ENCODE measurements around the gene PDCD1LG2. TPM values are rescaled to one million over a fixed set of nuclear protein-coding genes. Genes with fewer than 3 reads are reported as not detected.

The PDCD1LG2 gene
- total and polyA plus RNA-seq, 2 donors = 3.4 to 8.2 TPM

DNA sequence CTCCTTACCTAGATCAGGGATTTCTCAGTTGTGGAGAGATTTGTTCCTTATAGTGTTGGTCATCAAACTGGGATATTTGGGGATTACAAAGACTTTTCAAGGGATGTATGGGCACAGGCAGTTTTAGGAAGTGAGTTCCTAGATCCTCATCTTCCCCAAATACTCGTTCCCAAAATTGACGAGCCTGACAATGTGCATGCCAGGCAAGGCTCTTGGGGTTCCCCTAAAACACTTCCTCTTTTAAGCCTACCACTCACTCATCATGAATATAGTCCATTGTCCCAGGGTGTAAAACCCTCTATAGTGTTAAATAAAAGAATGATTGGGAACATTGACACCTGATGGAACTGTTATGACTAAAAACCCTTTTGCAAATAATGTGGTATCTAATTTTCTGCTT, 26.4 kb downstream of the PDCD1LG2 start:
- no peaks in the 10 kb centered on the region for H3K27me3 ChIP-seq (ENCODE audit: control insufficient read depth in 2 of 2, insufficient read depth in 1 of 2, low read length in 1 of 2)
- H3K9me3 ChIP-seq (ENCODE audit: control insufficient read depth in 2 of 2, insufficient read depth in 1 of 2, low read length in 1 of 2) = no peaks in the 10 kb centered on the region
- no peak overlapping the region for H3K27ac ChIP-seq (ENCODE audit: low read depth in 1 of 2, low read length in 1 of 2)
- DNase-seq (ENCODE audit: low read depth in 6 of 9, low spot score in 9 of 9) = no peak
- 53% methylated on average over 2 of the region's 2 CpGs for WGBS
- H3K4me1 ChIP-seq (ENCODE audit: control insufficient read depth in 2 of 2, insufficient read depth in 2 of 2, low read length in 2 of 2) = peaks cover 0 to 2% of the 10 kb centered on the region in 2 donors
- no peak overlapping the region for H3K4me3 ChIP-seq (ENCODE audit: low read length in 2 of 2)
- no peaks in the 10 kb centered on the region for H3K36me3 ChIP-seq (ENCODE audit: control insufficient read depth in 2 of 2, insufficient read depth in 2 of 2, low read length in 1 of 2)

GRCh38 chr9:5543875-5544702, 33.8 kb downstream of the PDCD1LG2 start:
- H3K4me3 ChIP-seq (ENCODE audit: low read length in 2 of 2) = no peak overlapping the region
- 92% methylated on average over 2 of the region's 2 CpGs for WGBS
- H3K4me1 ChIP-seq (ENCODE audit: control insufficient read depth in 2 of 2, insufficient read depth in 2 of 2, low read length in 2 of 2) = peaks cover 0 to 5% of the 10 kb centered on the region in 2 donors
- peak overlapping the region in 1 of 2 donors; percentile 15 for H3K27ac ChIP-seq (ENCODE audit: low read depth in 1 of 2, low read length in 1 of 2)
- no peak for DNase-seq (ENCODE audit: low read depth in 6 of 9, low spot score in 9 of 9)
- no peaks in the 10 kb centered on the region for H3K9me3 ChIP-seq (ENCODE audit: control insufficient read depth in 2 of 2, insufficient read depth in 1 of 2, low read length in 1 of 2)
- no peaks in the 10 kb centered on the region for H3K27me3 ChIP-seq (ENCODE audit: control insufficient read depth in 2 of 2, insufficient read depth in 1 of 2, low read length in 1 of 2)
- no peaks in the 10 kb centered on the region for H3K36me3 ChIP-seq (ENCODE audit: control insufficient read depth in 2 of 2, insufficient read depth in 2 of 2, low read length in 1 of 2)

- Histone ChIP-seq H3K4me3 (ENCODE audit: low read length in 2 of 2) (no peak overlapping the region), H3K27me3 (ENCODE audit: control insufficient read depth in 2 of 2, insufficient read depth in 1 of 2, low read length in 1 of 2) (no peaks in the 10 kb centered on the region), H3K36me3 (ENCODE audit: control insufficient read depth in 2 of 2, insufficient read depth in 2 of 2, low read length in 1 of 2) (no peaks in the 10 kb centered on the region), H3K4me1 (ENCODE audit: control insufficient read depth in 2 of 2, insufficient read depth in 2 of 2, low read length in 2 of 2) (no peaks in the 10 kb centered on the region), H3K9me3 (ENCODE audit: control insufficient read depth in 2 of 2, insufficient read depth in 1 of 2, low read length in 1 of 2) (no peaks in the 10 kb centered on the region), H3K27ac (ENCODE audit: low read depth in 1 of 2, low read length in 1 of 2) (peak overlapping the region; percentile 31 to 77)
- DNase-seq (ENCODE audit: low read depth in 6 of 9, low spot score in 9 of 9) = no peak
- 94% methylated on average over 4 of the region's 4 CpGs for WGBS
Measured at GRCh38 chr9:5549658-5550650, 39.6 kb downstream of the PDCD1LG2 start.

DNA sequence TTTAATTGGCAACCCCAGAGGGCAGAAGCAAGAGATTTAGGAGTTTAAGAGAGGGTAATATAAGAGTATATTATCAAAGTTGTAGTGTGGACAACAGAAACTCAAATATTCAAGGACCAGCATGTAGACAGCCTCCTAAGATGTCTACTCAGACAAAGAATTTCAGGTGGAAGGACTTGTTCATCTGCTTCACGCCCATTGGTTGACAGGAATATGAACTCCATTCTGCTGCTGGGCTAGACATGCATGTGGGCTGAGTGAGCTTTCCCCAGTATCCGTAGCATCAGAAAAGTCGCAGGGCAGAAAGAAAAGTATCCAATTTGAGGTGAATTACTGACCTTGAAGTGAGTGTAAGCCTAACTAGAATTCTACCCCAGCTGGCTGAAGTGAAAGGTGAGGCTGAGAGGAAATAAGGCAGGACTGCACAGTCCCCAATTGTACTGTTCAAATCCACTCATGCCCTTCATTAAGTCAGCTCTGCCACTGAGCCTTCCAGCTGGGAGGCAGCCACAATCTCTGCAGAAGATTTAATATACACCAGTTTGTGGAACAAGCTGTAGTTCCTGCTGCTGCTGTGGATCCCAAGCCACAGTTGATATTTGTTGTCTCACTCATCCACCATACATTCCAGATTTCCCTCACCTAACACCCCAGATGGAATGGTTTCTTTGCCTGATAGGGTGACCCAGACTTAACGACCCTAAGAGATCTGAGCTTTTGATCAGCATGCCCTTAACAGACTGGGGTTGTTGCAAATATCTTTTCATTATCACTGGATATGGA, 41.2 kb downstream of the PDCD1LG2 start:
- Histone ChIP-seq H3K27me3 (ENCODE audit: control insufficient read depth in 2 of 2, insufficient read depth in 1 of 2, low read length in 1 of 2) (no peaks in the 10 kb centered on the region), H3K4me1 (ENCODE audit: control insufficient read depth in 2 of 2, insufficient read depth in 2 of 2, low read length in 2 of 2) (no peaks in the 10 kb centered on the region), H3K36me3 (ENCODE audit: control insufficient read depth in 2 of 2, insufficient read depth in 2 of 2, low read length in 1 of 2) (no peaks in the 10 kb centered on the region), H3K4me3 (ENCODE audit: low read length in 2 of 2) (no peak overlapping the region), H3K9me3 (ENCODE audit: control insufficient read depth in 2 of 2, insufficient read depth in 1 of 2, low read length in 1 of 2) (no peaks in the 10 kb centered on the region), H3K27ac (ENCODE audit: low read depth in 1 of 2, low read length in 1 of 2) (no peak overlapping the region)
- DNase-seq (ENCODE audit: low read depth in 6 of 9, low spot score in 9 of 9) = no peak
- WGBS = 95% methylated on average over 4 of the region's 4 CpGs

GRCh38 chr9:5552301-5552700, 42.0 kb downstream of the PDCD1LG2 start:
- Histone ChIP-seq H3K27ac (ENCODE audit: low read depth in 1 of 2, low read length in 1 of 2) (no peak overlapping the region), H3K36me3 (ENCODE audit: control insufficient read depth in 2 of 2, insufficient read depth in 2 of 2, low read length in 1 of 2) (no peaks in the 10 kb centered on the region), H3K4me1 (ENCODE audit: control insufficient read depth in 2 of 2, insufficient read depth in 2 of 2, low read length in 2 of 2) (peaks cover 2% of the 10 kb centered on the region in 2 donors), H3K27me3 (ENCODE audit: control insufficient read depth in 2 of 2, insufficient read depth in 1 of 2, low read length in 1 of 2) (no peaks in the 10 kb centered on the region), H3K9me3 (ENCODE audit: control insufficient read depth in 2 of 2, insufficient read depth in 1 of 2, low read length in 1 of 2) (no peaks in the 10 kb centered on the region), H3K4me3 (ENCODE audit: low read length in 2 of 2) (no peak overlapping the region)
- WGBS = 97% methylated on average over 3 of the region's 3 CpGs
- DNase-seq (ENCODE audit: low read depth in 6 of 9, low spot score in 9 of 9) = no peak

DNA sequence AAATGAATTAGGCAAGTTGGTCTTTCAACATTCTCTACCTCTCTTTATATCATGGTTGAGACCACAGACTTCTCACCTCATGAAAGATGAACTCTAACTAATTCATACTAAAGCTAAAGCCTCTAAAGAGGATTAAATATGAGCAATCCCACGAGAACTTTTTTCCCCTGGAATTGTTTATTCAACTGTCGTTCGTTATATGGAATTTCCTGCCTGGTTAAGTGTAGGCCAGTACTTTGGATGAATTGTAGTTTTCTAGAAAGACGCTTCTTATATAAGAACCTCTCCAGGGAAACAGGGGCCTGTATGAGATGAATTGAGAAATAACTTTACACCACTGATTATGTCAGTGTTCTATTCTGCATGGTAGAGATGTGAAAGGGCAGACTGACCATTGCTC, 42.9 kb downstream of the PDCD1LG2 start:
- Histone ChIP-seq H3K4me3 (ENCODE audit: low read length in 2 of 2) (no peak overlapping the region), H3K27me3 (ENCODE audit: control insufficient read depth in 2 of 2, insufficient read depth in 1 of 2, low read length in 1 of 2) (no peaks in the 10 kb centered on the region), H3K4me1 (ENCODE audit: control insufficient read depth in 2 of 2, insufficient read depth in 2 of 2, low read length in 2 of 2) (peaks cover 9 to 11% of the 10 kb centered on the region in 2 donors), H3K36me3 (ENCODE audit: control insufficient read depth in 2 of 2, insufficient read depth in 2 of 2, low read length in 1 of 2) (no peaks in the 10 kb centered on the region), H3K9me3 (ENCODE audit: control insufficient read depth in 2 of 2, insufficient read depth in 1 of 2, low read length in 1 of 2) (no peaks in the 10 kb centered on the region), H3K27ac (ENCODE audit: low read depth in 1 of 2, low read length in 1 of 2) (no peak overlapping the region)
- 97% methylated on average over 4 of the region's 4 CpGs for WGBS
- no peak for DNase-seq (ENCODE audit: low read depth in 6 of 9, low spot score in 9 of 9)

DNA sequence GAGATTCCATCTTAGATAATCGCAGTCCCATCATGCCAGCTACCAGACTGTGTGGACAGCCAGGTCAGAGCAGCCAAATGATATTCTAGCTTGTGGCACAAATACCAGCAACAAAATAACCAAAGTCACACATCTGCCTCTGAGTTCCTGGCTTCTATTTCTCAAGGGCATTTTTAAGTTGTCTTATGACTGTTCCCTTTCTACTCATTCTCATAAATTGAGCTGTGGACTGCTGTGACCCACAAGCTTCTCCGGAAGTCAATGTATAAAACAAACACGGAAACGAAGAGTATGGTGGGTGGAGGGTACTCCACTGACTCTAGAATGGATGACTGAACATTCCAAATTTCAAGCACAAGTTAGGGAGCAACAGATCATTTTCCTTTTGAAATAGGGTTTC, 43.9 kb downstream of the PDCD1LG2 start:
- WGBS = 96% methylated on average over 4 of the region's 4 CpGs
- H3K4me1 ChIP-seq (ENCODE audit: control insufficient read depth in 2 of 2, insufficient read depth in 2 of 2, low read length in 2 of 2) = peaks cover 13 to 19% of the 10 kb centered on the region in 2 donors

GRCh38 chr9:5556101-5556705, 45.9 kb downstream of the PDCD1LG2 start:
- Histone ChIP-seq H3K4me3 (ENCODE audit: low read length in 2 of 2) (no peak overlapping the region), H3K4me1 (ENCODE audit: control insufficient read depth in 2 of 2, insufficient read depth in 2 of 2, low read length in 2 of 2) (peaks cover 13 to 19% of the 10 kb centered on the region in 2 donors), H3K27ac (ENCODE audit: low read depth in 1 of 2, low read length in 1 of 2) (no peak overlapping the region), H3K27me3 (ENCODE audit: control insufficient read depth in 2 of 2, insufficient read depth in 1 of 2, low read length in 1 of 2) (no peaks in the 10 kb centered on the region), H3K9me3 (ENCODE audit: control insufficient read depth in 2 of 2, insufficient read depth in 1 of 2, low read length in 1 of 2) (no peaks in the 10 kb centered on the region), H3K36me3 (ENCODE audit: control insufficient read depth in 2 of 2, insufficient read depth in 2 of 2, low read length in 1 of 2) (no peaks in the 10 kb centered on the region)
- WGBS = 98% methylated on average over 5 of the region's 5 CpGs
- DNase-seq (ENCODE audit: low read depth in 6 of 9, low spot score in 9 of 9) = no peak

More for the DNA sequence above, 43.9 kb downstream of the PDCD1LG2 start:
- H3K9me3 ChIP-seq (ENCODE audit: control insufficient read depth in 2 of 2, insufficient read depth in 1 of 2, low read length in 1 of 2) = no peaks in the 10 kb centered on the region
- no peak for DNase-seq (ENCODE audit: low read depth in 6 of 9, low spot score in 9 of 9)
- no peaks in the 10 kb centered on the region for H3K36me3 ChIP-seq (ENCODE audit: control insufficient read depth in 2 of 2, insufficient read depth in 2 of 2, low read length in 1 of 2)
- no peak overlapping the region for H3K27ac ChIP-seq (ENCODE audit: low read depth in 1 of 2, low read length in 1 of 2)
- no peak overlapping the region for H3K4me3 ChIP-seq (ENCODE audit: low read length in 2 of 2)
- H3K27me3 ChIP-seq (ENCODE audit: control insufficient read depth in 2 of 2, insufficient read depth in 1 of 2, low read length in 1 of 2) = no peaks in the 10 kb centered on the region
